AG08395 (cell line): Measurements from ENCODE around the gene SPEM3.

ENCODE experiments used
- DNase-seq: peaks from one replicate; pipeline ENCODE4 v3.0.0; 2012; ENCODE audit warnings: mixed read lengths, low spot score

The SPEM3 gene

DNA sequence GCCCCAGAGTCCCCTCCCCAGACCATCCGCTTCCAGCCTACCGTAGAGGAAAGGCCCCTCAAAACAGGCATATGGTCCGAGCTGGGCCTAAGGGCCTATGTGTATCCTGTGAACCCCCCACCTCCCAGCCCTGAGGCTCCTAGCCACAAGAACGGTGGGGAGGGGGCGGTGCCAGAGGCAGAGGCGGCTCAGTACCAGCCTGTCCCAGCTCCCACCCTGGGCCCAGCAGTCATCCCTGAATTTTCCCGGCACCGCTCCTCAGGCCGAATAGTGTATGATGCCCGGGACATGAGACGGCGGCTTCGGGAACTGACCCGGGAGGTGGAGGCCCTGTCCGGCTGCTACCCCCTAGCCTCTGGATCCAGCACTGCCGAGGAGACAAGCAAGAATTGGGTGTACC lies 7.5 kb upstream of the SPEM3 start:
- DNase-seq: no peak

DNA sequence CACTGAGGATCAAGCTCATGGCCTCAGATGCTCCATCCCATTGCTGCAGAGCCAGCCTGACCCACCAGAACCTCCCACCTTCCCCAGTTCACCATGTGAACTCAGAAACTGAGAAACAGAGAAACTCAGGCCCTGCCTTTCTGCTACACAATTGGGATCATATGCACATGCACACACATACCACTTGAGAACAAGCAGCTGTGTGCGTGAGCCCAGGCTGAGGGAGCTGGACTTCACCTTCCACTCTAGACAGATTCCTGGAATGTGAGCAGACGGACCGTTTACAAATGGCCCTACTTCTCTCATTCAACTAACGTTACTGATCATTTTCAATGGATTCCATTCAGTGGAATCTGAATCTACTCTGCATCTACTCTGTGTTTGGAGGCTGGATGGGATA lies 5.0 kb upstream of the SPEM3 start:
- DNase-seq: no peak

DNA sequence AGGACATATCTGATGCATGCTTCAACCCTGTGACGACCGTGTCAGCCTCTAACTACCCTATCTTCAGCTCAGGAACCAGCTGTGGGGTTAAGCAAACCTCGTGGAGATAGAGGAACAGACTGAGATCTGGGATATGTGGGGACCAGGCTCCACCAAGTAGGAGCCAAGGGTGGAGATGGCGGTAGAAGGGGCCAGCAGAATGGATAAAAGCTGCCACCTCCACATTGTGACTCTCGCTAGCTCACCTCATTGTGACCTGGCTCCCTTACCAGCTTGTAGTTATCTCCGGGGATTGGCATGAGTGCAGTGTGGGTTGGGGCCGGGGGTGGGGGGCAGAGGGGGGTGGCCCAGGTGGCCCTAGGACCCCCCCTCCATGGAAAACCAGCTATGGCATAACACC lies 3.3 kb upstream of the SPEM3 start, which contains the start of gene SPEM2:
TSS of gene SPEM2 (plus strand) at position 301 of the 400 bp plus-strand sequence. CDS start at position 374, 73 bp downstream.
- DNase-seq: no peak

DNA sequence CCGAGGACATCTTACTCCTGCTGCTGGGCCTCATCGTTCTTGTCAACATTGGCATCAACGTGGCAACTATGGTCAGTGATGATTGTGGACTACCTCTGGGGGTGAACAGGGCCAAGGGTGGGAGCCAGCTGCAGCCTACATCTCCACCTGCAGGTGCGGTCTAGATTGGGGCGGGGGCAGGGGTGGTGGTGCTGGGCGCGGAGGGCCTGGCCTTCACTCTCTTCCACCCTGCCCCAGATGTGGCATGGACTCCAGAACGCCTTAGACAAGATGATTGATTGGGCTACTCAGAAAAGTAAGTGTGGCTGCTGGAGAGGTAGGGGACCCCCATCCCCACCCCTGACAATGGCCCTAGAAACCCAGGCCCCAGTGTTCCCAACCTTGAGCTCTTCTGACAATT lies 2.9 kb upstream of the SPEM3 start:
- DNase-seq: no peak

DNA sequence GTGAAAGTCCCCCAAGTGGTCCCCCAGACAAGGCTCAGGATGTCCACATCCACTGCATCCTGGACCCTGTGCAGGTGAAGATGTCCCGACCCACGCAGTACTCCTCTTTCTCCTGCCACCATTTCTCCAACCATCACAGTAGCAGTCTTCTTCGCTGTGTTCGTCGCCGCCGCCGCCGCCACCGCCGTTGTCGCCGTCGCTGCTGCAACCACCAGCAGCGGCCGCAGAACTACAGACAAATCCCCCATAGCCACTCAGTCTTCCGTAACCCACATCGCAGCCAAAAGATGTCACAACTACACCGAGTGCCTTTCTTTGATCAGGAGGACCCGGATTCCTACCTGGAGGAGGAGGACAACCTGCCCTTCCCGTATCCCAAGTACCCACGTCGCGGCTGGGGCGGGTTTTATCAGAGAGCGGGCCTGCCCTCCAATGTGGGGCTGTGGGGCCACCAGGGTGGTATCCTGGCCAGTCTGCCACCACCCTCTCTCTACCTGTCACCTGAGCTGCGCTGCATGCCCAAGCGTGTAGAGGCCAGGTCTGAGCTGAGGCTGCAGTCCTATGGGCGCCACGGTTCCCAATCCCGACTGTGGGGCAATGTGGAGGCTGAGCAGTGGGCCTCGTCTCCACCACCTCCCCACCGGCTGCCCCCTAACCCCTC lies 2.3 kb upstream of the SPEM3 start:
- no peak for DNase-seq

DNA sequence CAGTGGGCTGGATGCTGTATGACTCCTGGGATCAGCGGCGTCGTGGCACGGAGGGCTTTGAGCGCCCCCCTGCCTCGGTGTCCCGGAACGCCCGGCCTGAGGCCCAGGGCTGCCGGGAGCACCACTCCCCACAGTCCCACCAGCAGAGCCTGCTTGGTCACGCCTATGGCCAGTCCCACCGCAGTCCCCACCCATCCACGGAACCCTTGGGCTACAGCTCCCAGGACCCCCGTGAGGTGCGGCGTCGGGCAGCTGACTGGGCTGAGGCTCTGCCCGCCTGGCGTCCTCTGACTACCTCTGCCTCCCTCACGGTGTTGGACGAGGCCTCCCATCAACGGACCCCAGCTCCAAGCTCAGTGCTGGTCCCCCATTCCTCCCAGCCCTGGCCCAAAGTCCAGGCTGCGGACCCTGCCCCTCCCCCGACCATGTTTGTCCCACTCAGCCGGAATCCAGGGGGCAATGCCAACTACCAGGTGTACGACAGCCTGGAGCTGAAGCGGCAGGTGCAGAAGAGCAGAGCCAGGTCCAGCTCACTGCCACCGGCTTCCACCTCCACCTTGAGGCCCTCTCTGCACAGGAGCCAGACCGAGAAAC lies 1.7 kb upstream of the SPEM3 start:
- DNase-seq: no peak

DNA sequence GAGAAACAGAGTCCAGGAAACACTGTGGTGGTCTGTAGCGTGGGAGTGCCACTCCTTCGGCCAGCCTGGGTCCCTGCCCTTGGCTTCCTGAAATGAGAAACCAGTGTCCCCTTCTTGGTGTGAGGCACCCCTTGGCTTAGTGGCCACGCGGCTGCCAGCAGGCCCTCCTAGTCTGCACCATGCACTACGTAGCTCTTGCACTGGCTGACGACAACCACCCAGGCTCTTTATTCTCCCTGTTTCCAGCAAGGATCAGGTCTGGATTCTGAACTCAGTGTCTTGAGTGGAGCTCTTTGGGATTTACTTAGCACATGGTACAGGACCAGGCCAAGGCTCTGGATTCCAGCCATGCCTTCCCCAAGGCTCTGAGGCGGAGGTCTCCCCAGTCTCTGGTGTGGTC lies 1.1 kb upstream of the SPEM3 start:
- DNase-seq: no peak

DNA sequence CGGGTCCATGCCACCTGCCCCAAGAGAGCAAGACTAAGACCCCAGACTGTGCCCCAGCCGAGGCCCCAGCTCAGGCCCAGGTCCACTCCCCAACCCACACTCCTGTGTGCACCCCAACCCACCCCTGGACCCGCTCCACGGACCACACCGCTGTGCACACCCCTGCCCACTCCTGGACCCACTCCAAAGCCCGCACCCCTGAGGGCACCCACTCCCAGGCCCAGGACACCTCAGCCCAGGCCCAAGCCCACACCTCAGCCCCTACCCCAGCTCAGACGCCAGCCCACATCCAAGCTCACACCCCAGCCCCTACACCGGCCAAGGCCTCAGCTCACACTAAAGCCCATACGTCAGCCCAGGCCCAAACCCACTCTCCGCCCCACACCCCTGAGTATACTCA lies 1.1 kb downstream of the SPEM3 start:
- no peak for DNase-seq

DNA sequence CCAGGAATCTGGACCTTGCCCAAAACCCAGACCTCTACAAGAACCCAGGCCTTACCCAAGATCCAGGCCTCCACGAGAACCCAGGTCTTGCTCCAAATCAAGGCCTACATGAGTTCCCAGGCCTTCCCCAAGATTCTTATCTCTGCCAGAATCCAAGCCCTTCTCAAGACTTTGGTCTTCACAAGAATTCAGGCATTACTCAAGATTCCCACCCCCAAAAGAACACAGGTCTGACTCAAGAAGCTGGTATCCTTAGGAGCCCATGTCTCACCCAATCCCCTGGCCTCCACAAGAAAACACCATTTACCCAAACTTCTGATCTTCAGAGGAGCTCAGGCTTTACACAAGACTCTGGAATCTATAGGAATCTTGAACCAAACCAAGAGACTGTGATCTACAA lies 2.6 kb downstream of the SPEM3 start:
- DNase-seq: no peak

DNA sequence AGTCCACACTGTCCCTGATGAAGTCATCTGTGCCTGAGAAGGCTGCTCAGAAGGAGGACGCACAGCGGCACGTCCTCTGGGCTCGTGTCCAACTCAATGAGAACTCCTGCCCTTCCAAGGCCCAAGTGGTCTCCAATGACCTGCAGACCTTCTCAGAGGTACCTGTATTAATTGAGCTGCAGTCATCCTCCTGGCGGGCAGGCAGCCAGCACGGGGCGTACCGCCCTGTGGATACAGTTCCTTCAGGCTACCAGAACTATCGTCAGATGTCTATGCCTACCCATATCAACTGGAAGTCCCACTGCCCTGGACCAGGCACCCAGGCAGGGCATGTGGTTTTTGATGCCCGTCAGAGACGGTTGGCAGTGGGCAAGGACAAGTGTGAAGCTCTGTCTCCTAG lies 3.6 kb downstream of the SPEM3 start:
- no peak for DNase-seq

DNA sequence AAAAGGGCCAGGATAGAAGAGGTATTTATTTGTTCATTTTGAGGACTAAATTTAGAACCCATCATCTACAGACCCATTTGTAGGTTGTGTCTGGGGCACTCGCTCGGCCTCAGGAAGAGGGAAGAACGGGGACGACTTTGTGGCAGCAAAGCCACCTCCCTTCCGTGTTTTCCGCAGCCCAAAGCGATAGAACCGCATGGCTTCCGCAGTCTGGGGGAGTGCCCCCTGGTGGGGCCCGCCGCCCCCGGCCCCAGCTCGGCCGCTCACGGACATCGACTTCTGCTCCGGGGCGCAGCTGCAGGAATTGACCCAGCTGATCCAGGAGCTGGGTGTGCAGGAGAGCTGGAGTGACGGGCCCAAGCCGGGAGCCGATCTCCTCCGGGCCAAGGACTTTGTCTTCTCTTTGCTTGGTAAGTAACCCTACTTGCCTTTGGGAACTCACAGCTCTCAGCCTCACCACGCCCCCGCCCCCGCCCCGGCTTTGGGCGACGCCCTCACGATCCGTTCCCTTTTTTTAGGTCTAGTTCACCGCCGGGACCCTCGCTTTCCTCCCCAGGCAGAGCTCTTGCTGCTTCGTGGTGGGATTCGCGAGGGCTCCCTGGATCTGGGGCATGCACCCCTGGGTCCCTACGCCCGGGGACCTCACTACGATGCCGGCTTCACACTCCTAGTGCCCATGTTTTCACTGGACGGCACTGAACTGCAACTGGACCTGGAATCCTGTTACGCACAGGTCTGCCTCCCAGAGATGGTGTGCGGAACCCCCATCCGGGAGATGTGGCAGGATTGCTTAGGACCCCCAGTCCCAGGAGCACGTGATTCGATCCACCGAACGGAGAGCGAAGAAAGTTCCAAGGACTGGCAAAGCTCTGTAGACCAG lies 7.3 kb downstream of the SPEM3 start:
- no peak for DNase-seq

DNA sequence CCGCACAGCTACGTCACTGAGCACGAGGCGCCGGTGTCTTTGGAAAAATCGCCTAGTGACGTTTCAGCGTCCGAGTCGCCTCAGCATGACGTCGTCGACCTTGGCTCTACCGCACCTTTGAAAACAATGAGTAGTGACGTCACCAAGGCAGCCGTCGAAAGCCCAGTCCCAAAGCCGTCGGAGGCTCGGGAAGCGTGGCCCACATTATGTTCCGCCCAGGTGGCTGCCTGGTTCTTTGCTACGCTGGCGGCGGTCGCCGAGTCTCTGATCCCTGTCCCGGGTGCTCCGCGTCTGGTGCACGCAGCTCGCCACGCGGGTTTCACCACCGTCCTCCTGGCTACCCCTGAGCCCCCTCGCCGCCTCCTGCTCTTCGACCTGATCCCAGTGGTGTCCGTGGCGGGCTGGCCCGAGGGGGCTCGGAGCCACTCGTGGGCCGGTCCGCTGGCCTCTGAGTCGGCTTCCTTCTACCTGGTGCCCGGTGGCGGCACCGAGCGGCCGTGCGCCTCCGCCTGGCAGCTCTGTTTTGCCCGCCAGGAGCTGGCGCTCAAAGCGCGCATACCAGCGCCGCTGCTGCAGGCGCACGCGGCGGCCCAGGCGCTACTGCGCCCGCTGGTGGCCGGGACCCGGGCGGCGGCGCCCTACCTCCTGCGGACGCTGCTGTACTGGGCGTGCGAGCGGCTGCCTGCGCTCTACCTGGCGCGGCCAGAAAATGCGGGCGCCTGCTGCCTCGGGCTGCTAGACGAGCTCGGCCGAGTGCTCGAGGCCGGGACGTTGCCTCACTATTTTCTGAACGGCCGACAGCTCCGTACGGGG lies 8.1 kb downstream of the SPEM3 start:
- peak; percentile 81 for DNase-seq

DNA sequence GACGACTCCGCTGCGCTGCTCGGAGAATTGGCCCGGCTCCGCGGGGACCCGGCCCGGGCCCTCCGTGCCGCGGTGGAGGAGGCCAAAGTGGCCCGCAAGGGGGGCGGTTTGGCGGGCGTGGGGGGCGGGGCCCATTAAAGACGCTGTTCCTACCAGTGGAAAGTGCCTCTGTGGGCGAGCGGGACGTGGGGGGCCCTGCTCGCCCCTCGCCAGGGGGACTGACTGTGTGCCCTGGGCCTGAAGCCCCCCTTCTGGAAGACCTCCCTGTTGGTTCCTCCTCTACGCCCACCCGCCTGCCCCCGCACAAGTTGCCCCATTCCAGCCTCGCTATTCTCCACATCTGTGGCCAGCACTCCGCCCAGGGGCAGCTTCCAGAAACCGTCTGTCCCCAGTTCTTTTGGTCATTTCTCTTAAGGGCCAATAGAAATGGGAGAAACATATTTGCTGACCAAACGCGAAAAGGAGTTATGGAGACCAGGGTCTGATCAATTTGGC lies 8.8 kb downstream of the SPEM3 start:
- DNase-seq: no peak

DNA sequence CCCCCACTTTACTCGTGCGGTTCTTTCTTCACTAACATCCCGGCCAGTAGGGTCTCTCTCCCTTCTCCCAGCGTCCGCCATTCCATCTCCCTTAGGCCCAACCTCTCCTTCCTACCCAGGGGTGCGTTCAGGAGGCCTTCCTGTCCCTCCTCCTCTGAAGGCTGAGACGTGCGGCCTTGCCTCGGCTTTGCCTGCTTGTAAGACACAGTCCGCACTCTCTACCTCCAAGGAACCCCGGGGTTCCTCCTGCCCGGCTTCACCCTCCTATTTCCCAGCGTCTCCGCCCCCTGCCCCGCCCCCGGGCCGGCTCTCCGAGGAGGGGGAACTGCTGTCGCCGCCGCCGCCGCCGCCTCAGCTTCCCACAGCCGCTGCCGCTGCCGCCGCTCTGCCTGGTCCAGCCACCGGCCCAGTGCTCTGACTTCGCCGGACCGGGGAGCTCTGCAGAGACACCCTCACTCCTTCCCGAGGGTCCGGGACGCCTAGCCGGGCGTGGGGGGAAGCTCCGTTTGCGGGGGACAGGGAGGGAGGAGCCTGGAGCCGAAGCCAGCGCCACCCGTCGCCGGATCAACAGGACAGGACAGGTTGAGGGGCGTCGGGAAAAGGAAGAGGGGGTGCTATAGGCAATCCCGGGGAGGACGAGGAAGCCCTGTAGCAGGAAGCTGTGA lies 9.4 kb downstream of the SPEM3 start:
- no peak for DNase-seq

DNA sequence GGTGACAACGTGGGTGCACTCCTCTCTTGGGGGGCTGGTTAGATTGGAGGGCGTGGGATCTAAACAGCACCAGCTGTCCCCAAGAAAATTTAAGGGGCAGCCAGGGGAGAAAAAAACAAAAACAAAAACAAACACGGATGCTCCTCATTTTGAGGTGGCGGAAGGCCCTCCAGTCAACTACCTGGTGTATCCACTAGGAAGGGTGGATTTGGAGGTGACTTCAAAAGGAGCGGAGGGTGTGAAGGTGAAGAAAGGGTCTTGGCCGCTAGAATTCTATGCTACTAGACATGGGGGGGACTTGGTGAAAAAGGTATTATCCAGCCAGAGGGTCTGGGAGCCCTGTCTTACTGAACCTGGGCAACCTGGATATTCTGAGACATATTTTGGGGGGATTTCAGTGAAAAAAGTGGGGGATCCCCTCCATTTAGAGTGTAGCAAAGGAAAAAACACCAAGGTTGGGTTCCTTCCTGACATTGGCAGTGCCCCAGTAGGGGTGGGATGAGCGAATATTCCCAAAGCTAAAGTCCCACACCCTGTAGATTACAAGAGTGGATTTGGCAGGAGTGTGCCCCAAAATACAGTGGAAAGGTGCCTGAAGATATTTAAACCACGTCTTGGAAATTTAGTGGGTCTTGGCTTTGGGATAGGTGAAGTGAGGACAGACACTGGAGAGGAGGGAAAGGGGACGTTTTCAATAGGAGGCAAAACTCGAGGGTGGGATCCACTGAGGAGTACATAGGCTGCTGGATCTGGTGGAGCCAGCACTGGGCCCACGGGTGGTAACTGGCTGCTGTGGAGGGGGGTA lies 10.2 kb downstream of the SPEM3 start:
- no peak for DNase-seq

DNA sequence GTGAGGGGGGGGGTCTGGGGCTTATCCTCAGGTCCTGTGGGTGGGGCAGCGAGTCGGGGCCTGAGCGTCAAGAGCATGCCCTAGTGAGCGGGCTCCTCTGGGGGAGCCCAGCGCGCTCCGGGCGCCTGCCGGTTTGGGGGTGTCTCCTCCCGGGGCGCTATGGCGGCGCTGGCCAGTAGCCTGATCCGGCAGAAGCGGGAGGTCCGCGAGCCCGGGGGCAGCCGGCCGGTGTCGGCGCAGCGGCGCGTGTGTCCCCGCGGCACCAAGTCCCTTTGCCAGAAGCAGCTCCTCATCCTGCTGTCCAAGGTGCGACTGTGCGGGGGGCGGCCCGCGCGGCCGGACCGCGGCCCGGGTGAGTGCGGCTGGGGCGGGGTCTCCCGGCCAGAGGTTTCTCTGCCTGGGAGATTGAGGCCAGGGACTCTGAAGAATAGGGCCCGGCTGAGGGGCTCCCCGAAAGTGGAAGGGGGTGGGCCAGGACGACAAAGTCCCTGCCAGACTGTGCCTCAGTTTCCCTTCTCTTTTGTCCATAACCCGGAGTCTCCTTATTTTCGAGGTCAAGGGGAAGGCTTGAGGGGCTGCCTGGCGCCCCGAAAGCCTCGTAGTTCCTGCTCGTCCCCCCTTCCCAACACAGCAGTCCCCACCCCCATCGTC lies 10.9 kb downstream of the SPEM3 start, which contains the start of gene FGF11:
TSS of gene FGF11 (plus strand) at position 51 of the 651 bp plus-strand sequence. CDS start at position 160, 109 bp downstream.
- DNase-seq: no peak

DNA sequence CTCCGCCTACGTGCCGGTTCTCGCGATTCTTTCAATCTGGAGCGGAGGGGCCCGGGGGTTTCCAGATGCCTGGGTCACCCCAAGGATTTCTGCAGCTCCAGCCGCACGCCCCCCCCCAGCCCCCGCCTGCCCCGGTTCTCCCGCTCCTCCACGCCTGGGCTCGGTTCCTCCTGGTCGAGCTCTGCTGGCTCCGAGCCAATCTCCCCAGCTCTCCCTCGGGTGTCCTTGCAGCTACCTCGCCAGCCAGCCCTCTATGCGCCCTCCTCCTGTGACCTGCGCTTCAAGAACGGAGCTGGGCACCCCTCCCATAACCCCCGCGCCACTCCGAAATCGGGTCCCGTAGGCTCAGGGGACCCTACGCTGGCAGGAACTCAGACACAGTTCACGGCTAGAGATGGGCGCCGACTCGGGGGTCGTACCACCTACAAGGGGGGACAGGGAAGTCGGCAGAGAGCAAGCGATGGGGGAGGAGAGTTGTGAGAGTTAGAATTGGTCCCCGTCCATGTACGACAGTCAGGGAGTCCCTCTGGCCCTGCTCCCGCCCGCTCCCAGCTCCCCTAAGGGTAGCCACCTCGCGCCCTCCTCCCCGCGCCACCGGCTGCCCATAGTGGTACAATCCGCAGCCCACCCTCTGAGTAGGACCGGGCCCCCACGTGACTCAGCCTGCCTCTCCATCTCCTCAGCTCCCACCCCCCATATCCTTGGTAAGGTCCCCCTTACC lies 11.6 kb downstream of the SPEM3 start:
- no peak for DNase-seq

DNA sequence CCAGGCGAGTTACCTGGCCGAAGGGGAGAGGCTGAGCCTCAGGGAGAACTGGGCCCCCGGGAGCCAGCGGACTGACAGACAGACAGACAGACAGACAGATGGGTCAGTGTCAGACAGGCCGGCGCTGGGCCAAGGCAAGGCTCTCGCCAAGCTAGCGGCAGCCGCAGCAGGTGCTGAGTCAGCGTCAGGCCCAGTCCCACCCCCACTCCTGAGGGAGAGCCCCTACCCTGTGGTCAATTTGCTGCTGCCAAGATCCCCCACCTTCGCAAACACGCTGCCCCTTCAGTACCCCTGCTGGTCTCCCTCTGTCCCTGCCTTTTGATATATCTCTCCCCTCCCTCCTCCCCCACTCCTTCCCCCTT lies 12.2 kb downstream of the SPEM3 start:
- no peak for DNase-seq

DNA sequence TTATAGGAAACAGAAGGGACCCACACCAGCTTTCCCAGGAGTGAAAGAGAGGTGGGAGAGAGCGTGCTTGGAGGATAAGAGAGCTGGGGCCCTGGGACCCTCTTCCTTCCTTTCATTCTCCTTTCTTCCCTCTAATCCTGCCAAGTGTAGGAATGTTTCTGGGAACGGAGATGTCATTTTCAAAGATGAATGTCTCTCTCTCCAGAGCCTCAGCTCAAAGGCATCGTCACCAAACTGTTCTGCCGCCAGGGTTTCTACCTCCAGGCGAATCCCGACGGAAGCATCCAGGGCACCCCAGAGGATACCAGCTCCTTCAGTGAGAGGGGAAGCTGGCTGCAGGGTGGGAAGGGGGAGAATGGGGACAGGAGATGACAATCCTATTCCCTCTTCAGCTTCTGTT lies 12.6 kb downstream of the SPEM3 start:
- DNase-seq: no peak
